Measurements from ENCODE around the gene IL19.

Gene IL19

GRCh38 chr1:206866062-206866461 is 95.5 kb downstream of the IL19 start:
- no peak for DNase-seq

DNA sequence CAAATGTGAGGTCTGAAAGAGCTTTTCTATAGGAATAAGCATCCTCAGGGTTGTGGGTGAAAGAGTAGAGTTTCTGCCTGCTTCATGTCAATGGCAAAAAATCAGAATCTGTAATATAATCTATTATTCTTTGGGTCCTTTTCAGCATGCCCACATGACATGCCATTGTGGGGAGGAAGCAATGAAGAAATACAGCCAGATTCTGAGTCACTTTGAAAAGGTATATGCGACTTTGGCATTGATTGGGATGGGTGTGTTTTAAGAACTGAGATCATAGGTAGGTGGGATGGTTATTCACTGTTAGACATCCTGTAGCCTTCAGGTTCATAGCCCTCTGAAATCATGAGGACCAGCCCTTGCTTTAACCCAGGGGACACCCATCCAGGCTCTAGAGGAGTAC is 96.7 kb downstream of the IL19 start:
- no peak for DNase-seq

GRCh38 chr1:206867716-206868115 is 97.1 kb downstream of the IL19 start:
- no peak for DNase-seq

GRCh38 chr1:206868264-206868663 is 97.7 kb downstream of the IL19 start:
- no peak for DNase-seq

DNA sequence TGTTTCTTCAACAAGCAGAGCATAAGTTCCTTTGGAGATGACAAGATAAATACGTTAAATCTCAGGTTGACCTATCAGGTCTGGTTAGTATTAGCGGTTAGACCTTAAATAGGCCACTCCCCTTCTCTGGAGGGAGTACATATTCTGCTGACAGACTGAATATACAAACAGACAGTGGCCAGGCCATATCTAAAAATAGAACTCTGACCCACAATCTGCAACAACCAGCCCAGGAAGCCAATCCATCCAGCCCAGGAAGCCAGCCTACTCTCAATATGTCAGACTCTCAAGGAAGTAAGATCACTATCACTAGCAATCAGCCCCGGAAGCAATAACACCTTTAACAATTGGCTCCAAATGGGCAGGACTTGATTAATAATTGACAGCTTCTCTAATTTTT is 101.6 kb downstream of the IL19 start:
- no peak for DNase-seq

DNA sequence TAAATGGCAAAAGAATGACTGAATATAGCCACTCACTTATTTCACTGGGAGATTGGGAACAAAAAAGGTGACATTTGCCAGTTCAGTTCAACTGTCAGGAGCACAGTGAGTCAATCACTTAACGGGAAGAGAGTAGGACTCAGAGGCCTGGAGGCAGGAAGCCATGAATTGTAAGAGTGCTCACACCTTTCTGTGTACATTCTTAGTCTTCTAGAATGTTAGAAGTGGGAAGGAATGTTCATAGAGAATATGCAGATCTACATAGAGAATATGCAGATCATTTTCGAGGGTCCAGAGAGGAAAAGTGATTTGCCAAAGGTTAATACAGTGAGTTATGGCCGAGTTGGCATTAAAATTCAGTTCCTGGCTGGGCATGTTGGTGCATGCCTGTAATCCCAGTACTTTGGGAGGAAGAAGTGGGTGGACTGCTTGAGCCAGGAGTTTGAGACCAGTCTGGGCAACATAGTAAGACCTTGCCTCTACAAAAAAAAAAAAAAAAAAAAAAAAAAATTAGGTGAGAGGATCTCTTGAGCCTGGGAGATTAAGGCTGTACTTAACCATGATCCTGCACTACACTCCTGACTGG is 103.1 kb downstream of the IL19 start:
- no peak for DNase-seq

- DNase-seq, result no peak
Measured at GRCh38 chr1:206875752-206876377, 105.3 kb downstream of the IL19 start.

DNA sequence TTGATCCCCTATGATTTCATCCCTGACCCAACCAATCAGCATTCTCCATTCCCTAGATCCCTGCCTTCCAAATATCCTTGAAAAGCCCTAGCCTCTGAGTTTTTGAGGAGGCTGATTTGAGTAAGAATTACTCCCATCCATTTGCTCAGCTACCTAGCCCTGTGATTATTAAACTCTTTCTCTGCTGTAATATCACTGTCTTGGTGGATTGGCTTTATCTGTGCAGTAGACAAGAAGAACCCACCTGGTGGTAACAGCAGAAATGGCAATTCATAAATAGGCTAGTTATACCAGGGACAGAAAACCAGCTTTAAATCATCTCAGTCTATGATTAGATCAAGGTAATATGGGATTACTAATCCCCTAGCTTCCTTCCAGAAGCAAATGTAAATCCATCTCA is 107.9 kb downstream of the IL19 start:
- no peak for DNase-seq

DNA sequence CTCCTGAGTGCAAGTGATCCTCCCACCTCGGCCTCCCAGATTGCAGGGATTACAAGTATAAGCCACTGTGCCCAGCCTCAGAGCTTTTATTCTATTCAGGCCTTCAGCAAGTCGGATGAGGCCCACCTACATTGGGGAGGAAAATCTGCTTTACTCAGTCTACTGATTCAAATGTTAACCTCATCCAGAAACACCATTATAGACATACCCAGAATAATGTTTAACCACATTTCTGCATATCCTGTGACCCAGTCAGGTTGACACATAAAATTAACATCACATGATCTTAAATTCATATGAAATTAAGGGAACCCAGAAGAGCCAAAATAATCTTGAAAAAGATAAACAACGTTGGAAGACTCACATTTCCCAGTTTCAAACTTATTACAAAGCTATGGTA is 109.7 kb downstream of the IL19 start:
- DNase-seq, result no peak

DNA sequence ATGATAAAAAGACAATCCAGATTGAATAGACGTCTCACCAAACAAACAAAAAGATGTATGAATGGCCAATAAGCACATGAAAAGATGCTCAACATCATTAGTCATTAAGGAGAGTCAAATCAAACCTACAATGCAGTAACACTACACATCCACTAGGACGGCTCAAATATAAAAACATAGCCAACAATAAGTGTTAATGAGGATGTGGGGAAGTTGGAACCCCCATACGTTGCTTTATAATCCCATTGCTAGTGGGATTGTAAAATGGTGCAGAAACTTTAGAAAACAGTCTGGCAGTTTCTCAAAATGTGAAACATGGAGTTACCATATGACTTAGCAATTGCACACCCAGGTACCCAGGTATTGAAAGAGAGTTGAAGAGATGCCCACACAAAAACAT is 112.0 kb downstream of the IL19 start:
- no peak for DNase-seq

GRCh38 chr1:206883160-206883559 is 112.6 kb downstream of the IL19 start:
- no peak for DNase-seq

DNA sequence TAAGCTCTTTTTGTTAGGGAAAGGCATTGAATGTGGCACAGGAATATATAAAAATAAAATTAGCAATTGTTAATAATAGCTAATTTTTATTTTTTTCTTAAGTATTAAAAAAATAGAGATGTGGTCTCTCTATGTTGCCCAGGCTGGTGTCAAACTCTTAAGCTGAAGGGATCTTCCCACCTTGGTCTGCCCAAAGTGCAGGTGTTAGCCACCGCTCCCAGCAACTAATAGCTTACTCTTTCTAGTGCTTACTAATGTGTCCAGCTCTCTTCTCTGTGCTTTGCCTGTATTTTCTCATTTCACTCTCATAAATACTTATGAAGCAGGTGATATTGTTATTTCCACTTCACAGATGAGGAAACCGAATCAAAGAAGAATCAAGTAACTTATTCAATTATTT is 113.3 kb downstream of the IL19 start:
- no peak for DNase-seq

GRCh38 chr1:206885341-206886060 is 114.9 kb downstream of the IL19 start:
- DNase-seq, result no peak

GRCh38 chr1:206886831-206887230 is 116.3 kb downstream of the IL19 start:
- DNase-seq, result no peak

- no peak for DNase-seq
Measured at GRCh38 chr1:206887701-206888100, 117.1 kb downstream of the IL19 start.

GRCh38 chr1:206890125-206891060 is 119.8 kb downstream of the IL19 start:
- DNase-seq, result no peak

DNA sequence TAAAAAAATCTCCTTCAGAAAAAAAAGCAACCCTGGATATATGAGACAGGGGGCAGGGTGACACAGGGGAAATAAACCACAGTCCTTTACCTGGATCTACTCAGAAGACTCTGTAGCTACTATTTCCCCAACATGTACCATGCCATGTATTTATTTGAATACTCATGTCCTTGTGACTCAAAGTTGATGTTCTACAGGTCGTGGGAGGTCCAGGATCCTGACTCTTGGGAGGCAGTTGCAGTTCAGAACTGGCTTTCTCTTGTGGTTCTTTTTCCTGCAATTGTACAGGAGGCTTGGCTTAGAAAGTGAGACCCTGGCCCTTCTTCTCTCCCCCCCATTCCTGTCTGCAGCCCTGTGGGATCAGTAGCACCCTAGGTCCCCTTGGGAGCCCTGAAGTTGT is 120.8 kb downstream of the IL19 start:
- DNase-seq, result no peak

All from activated CD4-positive, CD25-positive, alpha-beta regulatory T cell treated with anti-CD3 and anti-CD28 coated beads, Interleukin-2, amount 50 U/mL, for 72 hours (primary cell).